ENCODE measurements around the gene RAB37.

Gene RAB37

DNA sequence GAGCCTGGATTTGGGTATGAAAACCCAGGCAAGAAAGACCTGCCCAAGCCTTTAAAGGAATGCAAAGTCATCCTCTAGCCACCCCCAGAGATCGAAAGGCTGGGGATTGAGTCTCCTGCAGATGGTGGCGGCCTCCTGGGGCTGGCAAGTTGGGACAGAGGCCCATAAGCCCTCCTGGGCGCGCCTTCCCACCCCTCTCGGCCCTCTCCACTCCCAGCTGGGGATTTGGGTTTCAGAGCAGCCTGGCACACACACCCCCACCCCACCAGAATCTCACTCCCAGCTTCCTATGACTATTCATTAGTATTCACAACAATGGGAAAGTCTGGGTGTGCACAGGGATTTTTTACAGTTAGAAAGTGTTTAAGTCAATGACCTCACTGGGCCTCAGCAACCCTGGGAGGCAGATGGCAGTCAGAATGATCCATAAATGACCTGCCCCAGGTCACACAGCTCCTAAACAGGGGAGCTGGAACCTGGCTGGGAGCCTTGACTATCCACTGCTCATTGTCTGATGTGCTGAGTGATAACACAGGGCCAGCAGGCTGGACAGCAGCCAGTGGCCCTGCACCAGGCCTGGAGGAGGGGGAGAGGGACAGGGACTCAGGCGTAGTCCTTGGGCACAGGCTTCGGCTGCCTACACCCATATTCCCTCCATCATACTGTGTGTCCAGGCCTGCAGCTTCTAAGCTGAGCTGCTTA lies 23.5 kb downstream of the RAB37 start:
- DNase-seq (ENCODE audit: low read depth in 2 of 2): no peak

DNA sequence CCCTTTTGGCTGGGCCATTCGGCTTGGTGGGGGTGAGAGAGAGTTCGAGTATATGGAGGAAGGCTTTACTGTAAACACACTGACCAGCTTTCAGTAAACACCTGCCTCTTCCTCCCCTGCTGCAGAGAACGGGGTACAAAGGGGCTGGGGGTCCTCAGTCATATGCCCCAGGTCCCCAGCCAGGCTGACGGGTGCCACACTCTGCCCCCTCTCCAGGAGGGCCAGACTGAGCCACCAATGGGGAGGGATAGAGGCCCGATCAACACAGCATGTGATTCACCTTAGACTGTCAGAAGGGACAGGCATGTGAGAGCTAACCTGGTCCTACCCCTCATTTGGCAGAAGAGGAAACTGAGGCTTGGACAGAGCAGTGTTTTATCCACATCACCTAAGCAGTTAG lies 24.4 kb downstream of the RAB37 start:
- DNase-seq (ENCODE audit: low read depth in 2 of 2): no peak

DNA sequence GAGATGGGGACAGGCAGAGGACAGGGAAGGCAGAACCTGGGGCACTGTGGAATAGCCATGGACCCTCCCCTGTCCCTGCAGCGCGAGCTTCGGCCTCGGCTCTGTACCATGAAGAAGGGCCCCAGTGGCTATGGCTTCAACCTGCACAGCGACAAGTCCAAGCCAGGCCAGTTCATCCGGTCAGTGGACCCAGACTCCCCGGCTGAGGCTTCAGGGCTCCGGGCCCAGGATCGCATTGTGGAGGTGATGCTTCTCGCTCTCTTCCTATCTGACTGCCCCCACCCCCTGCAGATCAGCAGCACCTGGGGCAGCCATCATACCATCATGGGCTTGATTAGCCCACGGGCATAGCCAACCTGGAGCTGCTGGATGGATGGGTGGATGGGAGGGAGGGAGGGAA lies 24.9 kb downstream of the RAB37 start:
- no peak for DNase-seq (ENCODE audit: low read depth in 2 of 2)

DNA sequence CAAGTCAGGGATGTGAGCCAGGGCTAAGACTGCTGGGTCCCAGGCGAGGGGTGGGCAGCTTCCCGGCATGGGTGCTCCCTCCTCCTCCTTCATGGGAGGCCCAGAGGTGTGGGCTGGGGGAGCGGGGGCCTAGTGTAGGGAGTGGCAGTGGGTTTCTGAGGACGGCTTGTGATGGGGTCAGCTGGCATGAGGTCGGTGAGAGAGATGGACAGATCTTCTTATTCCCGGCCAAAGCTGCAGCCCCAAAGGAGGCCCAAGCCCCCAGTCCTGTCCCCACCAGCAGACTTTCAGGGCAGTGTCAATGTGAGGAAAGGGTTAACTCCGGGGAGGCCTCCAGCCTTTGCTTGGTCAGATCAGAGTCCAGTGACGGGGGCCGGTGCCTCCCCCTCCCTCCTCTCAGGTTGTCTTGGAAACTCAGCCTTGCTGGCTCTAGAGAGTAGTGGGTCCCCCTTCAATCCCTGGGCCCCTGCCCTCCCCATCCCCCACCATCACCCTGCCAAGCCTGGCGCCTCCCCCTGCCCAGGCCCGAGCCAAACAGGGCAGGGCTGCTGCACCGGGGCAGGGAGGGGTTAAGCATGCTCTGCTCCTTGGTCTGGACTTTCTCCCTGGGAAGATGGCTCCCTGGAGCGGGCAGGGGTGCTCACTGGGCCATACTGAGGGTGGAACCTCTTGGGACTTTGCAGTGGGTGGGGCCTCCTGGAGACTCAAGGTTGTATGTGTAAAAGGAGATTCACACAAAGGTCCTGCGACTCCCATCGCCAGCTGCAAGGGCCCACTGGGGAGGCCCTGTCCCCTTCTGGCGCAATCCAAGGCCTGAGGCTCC lies 26.7 kb downstream of the RAB37 start:
- no peak for DNase-seq (ENCODE audit: low read depth in 2 of 2)

DNA sequence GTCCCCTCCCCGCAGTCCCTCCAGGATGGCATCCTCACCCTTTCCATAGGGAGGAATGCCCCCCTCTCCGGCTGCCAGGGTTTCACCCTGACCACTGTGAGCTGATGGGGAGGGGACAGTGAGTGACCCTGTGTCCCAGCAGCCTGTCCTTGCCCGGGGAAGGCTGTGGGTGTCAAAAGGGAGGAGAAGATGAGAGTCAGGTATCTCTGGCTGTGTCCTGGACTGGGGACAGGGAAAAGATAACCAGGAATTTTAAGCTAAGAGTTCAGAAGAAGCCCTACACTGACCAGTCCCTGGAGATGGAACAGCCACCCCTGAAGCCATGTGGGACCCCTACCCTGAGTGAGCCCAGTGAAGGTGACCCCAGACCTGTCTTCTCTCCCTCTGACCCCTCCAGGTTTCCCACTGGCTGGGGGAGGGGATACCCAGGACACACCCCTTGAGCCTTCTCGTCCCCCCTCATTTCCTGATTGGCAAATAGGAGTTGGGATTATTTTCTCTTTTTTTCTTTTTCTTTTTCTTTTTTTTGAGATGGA lies 27.8 kb downstream of the RAB37 start:
- DNase-seq (ENCODE audit: low read depth in 2 of 2): no peak

DNA sequence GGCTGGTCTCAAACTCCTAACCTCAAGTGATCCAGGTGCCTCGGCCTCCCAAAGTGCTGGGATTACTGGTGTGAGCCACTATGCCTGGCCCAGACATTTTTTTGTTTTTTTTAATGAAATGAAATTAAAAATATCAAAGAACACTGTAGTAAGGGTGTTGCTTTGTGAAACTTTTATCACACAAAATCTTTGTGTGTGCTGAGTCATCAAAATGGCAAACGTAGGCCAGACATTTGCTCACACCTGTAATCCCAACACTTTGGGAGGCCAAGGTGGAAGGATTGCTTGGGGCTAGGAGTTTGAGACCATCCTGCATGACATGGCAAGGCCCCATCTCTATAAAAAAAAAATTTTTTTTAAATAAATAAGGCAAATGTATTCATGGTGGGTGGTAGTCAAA lies 29.4 kb downstream of the RAB37 start:
- DNase-seq (ENCODE audit: low read depth in 2 of 2): no peak

DNA sequence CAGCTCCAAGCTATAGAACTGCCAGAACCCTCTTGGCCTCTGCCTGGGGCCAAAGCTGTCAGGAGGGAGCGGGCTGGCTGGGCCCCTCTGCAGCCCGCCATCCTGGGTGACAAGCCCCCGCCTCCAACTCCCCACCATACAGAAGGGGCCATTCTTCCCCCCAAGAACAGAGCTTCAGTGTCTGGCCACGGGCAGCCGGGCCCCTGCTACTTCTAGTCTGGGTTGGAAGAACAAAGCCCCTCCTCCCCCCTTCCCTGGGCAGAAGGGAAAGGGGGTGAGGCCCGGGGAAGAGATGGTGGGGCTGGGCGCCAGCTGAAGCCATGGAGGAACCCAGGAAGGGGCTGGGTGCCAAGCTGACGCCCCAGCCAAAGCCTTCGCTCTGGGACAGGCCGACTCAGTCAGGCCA lies 30.1 kb downstream of the RAB37 start:
- no peak for DNase-seq (ENCODE audit: low read depth in 2 of 2)

DNA sequence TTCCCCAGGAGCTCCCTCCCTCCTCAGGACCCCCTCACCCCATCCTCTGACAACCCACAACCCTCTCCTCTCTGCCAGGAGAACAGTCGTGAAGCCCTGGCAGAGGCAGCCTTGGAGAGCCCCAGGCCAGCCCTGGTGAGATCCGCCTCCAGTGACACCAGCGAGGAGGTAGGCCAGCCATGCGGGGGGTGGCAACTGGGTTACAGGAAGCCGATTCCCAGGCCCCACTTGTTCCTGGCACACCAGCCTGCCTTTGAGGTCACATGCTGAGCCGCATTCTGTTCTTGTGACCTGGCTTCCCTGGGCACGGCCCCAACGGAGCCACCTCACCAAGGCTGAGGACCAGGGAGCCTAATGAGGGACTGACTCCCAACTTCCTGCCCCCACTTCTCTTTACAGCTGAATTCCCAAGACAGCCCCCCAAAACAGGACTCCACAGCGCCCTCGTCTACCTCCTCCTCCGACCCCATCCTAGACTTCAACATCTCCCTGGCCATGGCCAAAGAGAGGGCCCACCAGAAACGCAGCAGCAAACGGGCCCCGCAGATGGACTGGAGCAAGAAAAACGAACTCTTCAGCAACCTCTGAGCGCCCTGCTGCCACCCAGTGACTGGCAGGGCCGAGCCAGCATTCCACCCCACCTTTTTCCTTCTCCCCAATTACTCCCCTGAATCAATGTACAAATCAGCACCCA lies 31.2 kb downstream of the RAB37 start:
- DNase-seq (ENCODE audit: low read depth in 2 of 2): no peak

DNA sequence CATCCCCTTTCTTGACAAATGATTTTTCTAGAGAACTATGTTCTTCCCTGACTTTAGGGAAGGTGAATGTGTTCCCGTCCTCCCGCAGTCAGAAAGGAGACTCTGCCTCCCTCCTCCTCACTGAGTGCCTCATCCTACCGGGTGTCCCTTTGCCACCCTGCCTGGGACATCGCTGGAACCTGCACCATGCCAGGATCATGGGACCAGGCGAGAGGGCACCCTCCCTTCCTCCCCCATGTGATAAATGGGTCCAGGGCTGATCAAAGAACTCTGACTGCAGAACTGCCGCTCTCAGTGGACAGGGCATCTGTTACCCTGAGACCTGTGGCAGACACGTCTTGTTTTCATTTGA lies 31.7 kb downstream of the RAB37 start:
- no peak for DNase-seq (ENCODE audit: low read depth in 2 of 2)

DNA sequence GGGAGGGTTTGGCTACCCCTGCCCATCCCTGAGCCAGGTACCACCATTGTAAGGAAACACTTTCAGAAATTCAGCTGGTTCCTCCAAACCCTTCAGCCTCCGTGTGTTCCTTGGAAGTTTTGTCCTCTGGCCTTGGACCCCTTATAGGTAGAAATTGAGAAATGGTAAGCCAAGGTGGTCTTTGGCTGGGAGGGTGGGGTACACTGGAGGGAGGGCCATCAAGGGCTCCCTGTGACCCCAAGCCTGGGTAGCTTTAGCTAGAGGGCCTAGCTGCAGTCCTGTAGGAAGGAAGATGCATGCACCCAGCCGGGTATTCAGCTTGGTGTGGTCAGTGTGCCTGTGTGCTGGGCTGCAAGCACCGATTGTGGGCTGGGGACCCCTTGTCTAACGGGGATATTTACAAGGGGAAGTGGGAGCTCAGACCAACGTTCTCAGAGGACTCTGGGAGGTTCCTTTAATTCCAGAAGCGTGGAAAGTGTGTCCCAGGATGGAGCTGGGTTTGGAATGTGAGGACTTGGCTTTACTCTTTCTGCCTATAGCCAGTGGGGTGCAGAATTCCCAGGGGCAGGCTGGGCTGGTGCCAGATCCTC lies 32.3 kb downstream of the RAB37 start:
- DNase-seq (ENCODE audit: low read depth in 2 of 2): no peak

DNA sequence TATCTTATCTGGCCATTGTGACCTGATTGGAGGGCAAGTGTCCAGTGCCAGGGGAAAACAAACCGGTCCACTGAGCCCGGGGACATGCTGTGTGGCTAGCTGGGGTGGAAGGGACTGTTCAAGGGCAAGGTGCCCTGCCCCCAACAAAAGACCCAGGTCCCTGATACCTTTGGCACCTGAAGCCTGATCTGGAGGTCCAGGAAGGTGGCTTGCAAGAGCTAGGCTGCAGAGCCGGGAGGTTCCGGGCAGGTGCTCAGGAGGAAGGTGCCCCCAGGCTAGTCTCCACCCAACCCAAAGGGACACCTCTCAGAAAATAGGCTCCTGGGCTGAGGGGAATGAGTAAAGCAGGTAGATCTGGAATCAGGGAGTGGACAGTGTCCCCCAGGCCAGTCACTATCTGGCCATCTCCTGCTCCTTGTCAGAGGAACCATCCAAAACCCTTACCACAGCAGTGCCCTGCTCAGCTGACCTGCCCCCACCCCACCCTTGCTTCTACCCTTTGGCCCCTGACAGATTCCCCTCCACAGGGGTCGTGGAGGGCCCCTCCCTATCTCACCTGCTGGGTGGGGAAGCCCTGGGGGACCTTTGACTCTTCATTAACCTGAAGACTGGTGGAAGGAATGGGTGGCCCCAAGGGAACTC lies 32.9 kb downstream of the RAB37 start:
- DNase-seq (ENCODE audit: low read depth in 2 of 2): no peak

DNA sequence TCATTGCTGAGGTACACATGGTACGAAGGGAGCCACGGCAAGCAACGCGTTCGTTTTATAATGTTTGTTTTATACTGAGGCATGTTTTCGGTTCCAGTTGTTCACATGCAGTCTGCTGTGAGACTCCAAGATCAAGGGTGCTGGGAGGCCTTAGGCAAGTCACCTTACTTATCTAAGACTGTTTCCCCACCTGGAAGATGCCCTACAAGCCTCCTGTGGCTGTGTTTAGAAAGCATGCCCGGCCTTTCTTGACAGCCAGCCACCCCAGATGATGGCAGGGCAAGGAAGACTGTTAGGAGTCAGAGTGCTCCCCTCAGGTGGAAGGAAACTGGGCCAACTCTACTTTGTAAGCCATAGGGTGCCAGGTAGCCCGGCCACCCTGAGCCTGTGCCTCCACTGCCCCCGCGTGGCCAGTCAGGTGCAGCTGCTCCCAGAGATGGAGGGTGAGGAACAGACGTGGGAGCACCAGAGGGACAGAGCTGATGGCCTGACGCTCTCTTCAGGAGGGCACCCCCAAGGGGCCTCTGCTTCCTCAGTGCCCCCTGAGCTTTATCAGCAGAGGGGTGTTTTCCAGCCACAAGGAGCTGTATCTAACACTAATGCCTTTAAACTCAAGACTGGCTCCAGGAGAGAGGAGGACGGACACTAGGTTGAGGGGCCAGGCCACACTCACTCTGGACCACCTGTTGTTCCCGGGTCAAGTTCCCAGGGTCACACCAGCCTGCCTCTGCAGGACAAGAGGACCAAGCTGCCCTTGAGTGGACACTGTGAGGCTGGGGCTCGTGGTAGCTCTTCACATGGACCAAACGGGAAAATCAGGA lies 33.7 kb downstream of the RAB37 start:
- peak; percentile 51 to 57 for DNase-seq (ENCODE audit: low read depth in 2 of 2)

DNA sequence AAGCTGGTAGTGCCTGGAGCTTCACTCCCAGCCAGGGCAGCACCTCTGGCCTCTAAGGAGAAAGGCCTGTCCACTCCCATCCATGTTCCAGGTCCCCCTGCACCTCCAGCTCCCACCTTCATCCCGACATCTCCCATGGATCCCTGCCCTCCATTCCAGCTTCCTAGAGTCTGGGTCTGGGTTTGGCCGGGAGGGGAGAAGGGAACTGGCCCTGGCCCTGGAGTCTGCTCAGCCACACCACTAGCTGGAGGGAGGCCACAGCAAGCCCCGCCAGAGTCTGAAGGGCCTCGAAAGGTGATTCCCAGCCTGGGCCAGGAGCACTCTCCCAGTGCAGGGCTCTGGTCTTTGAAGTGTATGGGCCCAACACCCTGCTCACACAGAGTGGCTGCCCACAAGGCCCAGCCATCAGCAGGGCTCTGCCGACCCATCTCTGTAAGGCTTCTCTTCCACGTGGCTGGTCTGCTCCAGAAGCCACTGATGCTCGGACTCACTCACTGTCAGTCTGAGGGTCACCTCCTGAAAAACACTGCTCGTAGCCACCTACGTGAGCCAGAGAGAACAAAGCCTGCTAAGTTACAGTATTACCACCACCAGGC lies 34.4 kb downstream of the RAB37 start:
- DNase-seq (ENCODE audit: low read depth in 2 of 2): no peak

DNA sequence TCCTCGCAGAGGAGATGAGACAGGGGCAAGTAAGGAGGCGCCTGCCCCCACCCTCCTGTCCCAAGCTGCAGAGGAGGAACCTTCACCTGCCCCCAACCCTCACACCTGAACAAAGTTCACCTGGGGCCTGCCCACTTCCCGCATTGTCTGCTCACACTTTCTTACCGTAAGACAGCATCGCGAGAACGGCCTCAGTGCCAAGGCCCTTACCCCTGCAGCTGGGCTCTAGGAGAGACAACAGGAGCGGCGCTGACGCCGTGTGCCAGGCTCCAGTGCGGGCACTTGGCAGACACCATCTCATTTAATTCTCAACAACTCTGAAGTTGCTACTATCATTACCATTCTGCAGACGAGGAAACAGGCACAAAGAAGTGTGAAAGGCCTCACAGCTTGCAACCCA lies 35.0 kb downstream of the RAB37 start:
- DNase-seq (ENCODE audit: low read depth in 2 of 2): no peak

DNA sequence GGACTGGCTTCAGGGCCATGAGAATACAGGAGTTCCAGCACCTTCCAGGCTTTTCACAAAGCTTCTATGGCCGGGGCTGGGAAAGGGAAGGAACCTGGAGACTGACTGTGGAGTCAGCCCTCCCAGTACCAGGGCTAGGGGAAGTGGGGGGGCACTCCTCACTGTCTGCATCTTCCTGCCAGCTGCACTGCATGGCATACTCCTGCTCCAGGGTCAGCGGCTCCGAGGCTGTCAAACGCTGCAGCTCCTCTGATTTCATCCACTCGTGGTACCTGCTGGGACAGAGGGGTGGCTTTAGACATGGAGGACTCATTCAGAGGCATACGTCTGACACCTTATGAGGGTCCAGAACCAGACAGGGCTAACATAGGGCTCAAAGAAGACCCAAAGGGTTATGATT lies 36.4 kb downstream of the RAB37 start:
- no peak for DNase-seq (ENCODE audit: low read depth in 2 of 2)

DNA sequence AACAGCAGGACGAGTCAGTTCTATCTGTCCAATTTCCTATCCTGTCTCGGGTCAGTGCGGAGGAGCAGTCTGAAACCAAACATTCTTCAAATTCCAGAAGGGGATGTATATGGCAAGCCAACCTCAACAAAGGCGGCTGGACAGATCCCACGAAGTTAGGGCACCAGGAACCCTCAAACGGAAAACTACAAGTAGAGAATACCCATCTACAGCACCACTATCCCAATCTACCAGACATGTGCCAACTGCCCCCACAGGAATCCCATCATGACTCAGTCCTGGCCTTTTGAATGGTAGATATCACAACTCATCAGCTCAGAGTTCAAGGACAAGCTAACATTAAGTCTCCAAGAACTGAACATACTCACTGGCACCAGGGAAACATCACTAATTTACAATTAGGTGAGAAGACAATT lies 36.8 kb downstream of the RAB37 start:
- no peak for DNase-seq (ENCODE audit: low read depth in 2 of 2)

DNA sequence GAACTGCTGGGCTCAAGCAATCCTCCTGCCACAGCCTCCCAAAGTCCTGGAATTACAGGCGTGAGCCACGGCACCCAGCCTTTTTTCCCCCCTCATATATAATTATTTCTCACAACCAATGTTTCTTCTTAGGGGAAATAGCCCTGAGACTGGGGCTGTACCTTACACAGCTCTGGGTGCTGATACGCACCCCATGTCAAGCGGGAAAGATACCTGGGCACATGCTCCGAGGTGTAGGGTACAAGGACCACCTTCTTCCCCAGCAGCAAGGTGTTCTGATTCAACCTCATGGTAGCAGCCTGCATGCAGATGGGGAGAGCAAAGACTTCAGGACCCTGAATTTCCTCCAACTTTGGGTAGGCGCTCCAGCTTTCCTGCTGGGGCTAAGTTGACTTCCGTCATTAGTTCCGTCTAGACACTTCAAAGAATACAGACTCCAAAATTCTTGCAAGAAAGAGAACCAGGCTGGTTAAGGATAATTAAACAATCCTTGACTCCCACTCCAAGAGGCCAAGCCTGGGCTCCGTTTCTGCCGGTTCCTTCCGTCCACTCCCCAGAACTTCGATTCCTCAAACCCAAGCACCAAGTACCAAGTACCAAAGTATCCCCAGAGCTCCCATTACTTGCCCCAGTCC lies 38.5 kb downstream of the RAB37 start:
- DNase-seq (ENCODE audit: low read depth in 2 of 2): no peak

DNA sequence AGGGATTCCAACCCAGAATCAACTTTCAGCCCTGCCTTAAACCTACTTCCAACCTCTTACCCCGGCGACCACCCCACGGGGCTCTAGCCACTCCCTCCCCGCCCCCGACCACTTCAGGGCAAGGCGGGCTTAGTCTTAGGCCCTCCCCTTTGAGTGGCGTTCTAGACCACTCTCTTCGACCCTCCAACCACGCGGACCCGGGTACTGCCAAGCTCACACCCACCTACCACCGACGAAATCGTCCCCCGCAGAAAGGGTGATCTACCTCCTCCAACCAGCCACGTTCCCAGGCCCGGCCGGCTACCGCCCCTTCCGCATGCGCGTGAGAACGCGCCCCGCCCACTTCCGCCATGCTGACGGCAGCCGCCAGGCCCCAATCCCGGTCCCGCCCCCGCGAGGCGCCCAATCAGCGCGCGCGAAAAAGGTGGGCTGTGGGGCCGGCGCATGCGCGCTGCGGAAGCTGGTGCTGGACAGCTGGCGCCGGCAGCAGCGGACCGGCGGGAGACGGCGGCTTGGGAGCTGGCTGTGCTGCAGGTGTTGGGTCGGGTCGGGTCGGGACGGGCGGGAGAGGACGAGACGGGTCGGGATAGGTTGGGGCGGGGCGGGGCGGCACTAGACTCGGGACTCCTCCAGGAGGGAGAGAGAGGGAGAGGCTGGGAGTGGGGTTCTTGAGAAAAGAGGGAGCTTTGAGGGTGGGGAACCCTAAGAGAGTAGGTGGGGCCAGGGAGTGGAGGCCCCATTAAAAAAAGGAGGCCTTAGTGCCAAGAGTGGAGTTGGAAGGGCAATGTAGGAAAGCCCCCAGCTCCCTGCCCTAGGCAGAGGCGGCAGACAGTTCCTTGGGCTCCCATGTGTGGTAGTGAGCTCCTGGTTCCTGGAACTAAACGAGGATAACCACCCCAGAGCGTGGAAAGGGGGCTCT lies 39.2 kb downstream of the RAB37 start, which contains the start of gene NAT9:
NAT9 (minus strand) TSS at position 302 of the 919 bp plus-strand sequence. CDS start 647 bp downstream, outside the sequence.
- DNase-seq (ENCODE audit: low read depth in 2 of 2): peak; percentile 100

DNA sequence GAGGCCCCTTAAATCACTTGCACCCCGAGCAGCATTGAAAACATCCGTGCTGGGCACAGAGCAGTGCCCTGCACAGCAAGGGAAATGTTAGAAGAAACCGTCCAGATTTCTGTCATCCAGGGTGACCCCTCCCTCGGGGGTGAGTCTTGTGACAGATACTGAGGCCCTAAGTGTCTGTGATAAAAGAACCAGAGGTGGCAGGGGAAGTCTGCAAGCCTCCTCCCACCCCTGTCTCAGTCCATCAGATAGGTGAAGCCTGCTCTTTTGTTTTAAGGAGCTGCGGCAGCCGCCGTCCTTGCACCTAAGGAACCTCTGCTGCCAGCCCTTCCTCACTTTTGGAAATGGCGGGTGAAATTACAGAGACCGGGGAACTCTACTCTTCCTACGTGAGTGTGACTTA lies 39.9 kb downstream of the RAB37 start:
- DNase-seq (ENCODE audit: low read depth in 2 of 2): no peak
